GM18502 (cell line): ENCODE measurements around the gene CHRNB1.

ENCODE experiments used
- ATAC-seq: cut with Tn5 transposase; IDR thresholded peaks from one replicate; pipeline ENCODE4 v1.9.1; 2021; ENCODE audit warnings: mild to moderate bottlenecking; ENCODE audit not compliant: unreplicated experiment, poor library complexity

Gene CHRNB1

GRCh38 chr17:7444682-7445618, at the start of gene CHRNB1:
Gene CHRNB1, plus strand, starts transcription at chr17:7445061. Its CDS starts 67 bp downstream, at chr17:7445128.
- no peak for ATAC-seq

- ATAC-seq: no peak
These were observed 48.7 kb upstream of the CHRNB1 start for GRCh38 chr17:7396147-7396546.

- ATAC-seq: no peak
These were observed 46.2 kb upstream of the CHRNB1 start for GRCh38 chr17:7398612-7399011.

- ATAC-seq: no peak
These were observed 41.7 kb upstream of the CHRNB1 start for GRCh38 chr17:7403043-7403726.

GRCh38 chr17:7403727-7403976, 41.2 kb upstream of the CHRNB1 start:
- peak; percentile 36 for ATAC-seq

- ATAC-seq: peak; percentile 87
These were observed 40.7 kb upstream of the CHRNB1 start, which contains the start of gene TMEM256 for GRCh38 chr17:7403977-7404736. Gene TMEM256, minus strand, starts transcription at chr17:7404097. Its CDS starts 13 bp downstream, at chr17:7404084.

GRCh38 chr17:7404737-7405349, 40.0 kb upstream of the CHRNB1 start:
- ATAC-seq: peak; percentile 9

- ATAC-seq: no peak
These were observed 39.3 kb upstream of the CHRNB1 start for GRCh38 chr17:7405350-7406234.

GRCh38 chr17:7406235-7406825, 38.5 kb upstream of the CHRNB1 start:
- no peak for ATAC-seq

GRCh38 chr17:7407082-7407481, 37.8 kb upstream of the CHRNB1 start:
- ATAC-seq: no peak

GRCh38 chr17:7407485-7408251, 37.2 kb upstream of the CHRNB1 start, which contains the start of gene NLGN2:
Gene NLGN2, plus strand, starts transcription at chr17:7407845. Its CDS starts 411 bp downstream, at chr17:7408256.
- no peak for ATAC-seq

- no peak for ATAC-seq
These were observed 36.6 kb upstream of the CHRNB1 start for GRCh38 chr17:7408252-7408727.

GRCh38 chr17:7408863-7409262, 36.0 kb upstream of the CHRNB1 start:
- ATAC-seq: no peak

GRCh38 chr17:7409716-7410115, 35.1 kb upstream of the CHRNB1 start:
- ATAC-seq: no peak

- ATAC-seq: no peak
These were observed 34.0 kb upstream of the CHRNB1 start for GRCh38 chr17:7410634-7411426.

- no peak for ATAC-seq
These were observed 33.5 kb upstream of the CHRNB1 start for GRCh38 chr17:7411427-7411750.

- ATAC-seq: no peak
These were observed 31.4 kb upstream of the CHRNB1 start for GRCh38 chr17:7413346-7413985.
